Measurements from ENCODE around the gene ZMIZ1. TPM values are rescaled to one million over a fixed set of nuclear protein-coding genes. Genes with fewer than 3 reads are reported as not detected.

The ZMIZ1 gene
- total and polyA plus RNA-seq, 2 donors from 2014 or later: 14.2 to 97.6 TPM

GRCh38 chr10:79344502-79345195 lies 275.9 kb downstream of the ZMIZ1 start:
- no peak for FAIRE-seq
- H3K4me1 ChIP-seq (ENCODE audit: control insufficient read depth in 2 of 3, insufficient read depth in 2 of 3, low read depth in 1 of 3, low read length in 3 of 3): peaks cover 0 to 17% (median 5%) of the 10 kb centered on the region in 3 donors
- peak in 1 of 5 donors; percentile 9 for DNase-seq

GRCh38 chr10:79345241-79346011 lies 276.7 kb downstream of the ZMIZ1 start:
- no peak for FAIRE-seq

More at GRCh38 chr10:79344502-79345195, 275.9 kb downstream of the ZMIZ1 start:
- Histone ChIP-seq H3K36me3 (ENCODE audit: control insufficient read depth in 2 of 3, insufficient read depth in 3 of 3, low read length in 3 of 3) (peaks cover 0 to 3% (median 0%) of the 10 kb centered on the region in 3 donors), H3K27me3 (ENCODE audit: control insufficient read depth, insufficient read depth, low read length) (no peaks in the 10 kb centered on the region), H3K9ac (ENCODE audit: low read length in 3 of 3) (no peak overlapping the region), H3K27ac (ENCODE audit: low read depth in 2 of 2, low read length in 2 of 2) (no peak overlapping the region), H3K4me3 (ENCODE audit: low read length in 3 of 3) (no peak overlapping the region), H3K9me3 (ENCODE audit: control insufficient read depth in 2 of 3, insufficient read depth in 1 of 3, low read length in 3 of 3) (no peaks in the 10 kb centered on the region)
- intact Hi-C loops (cut with DNase I): no loop called here
- TF ChIP-seq CTCF (IDR thresholded peaks at IDR 0.05; ENCODE audit: borderline replicate concordance, extremely low read depth, insufficient read depth): no peak

GRCh38 chr10:79346012-79346340 lies 277.2 kb downstream of the ZMIZ1 start:
- Histone ChIP-seq H3K36me3 (ENCODE audit: control insufficient read depth in 2 of 3, insufficient read depth in 3 of 3, low read length in 3 of 3) (peaks cover 0 to 15% (median 2%) of the 10 kb centered on the region in 3 donors), H3K9ac (ENCODE audit: low read length in 3 of 3) (no peak overlapping the region), H3K4me3 (ENCODE audit: low read length in 3 of 3) (no peak overlapping the region), H3K27ac (ENCODE audit: low read depth in 2 of 2, low read length in 2 of 2) (no peak overlapping the region), H3K4me1 (ENCODE audit: control insufficient read depth in 2 of 3, insufficient read depth in 2 of 3, low read depth in 1 of 3, low read length in 3 of 3) (peaks cover 0 to 17% (median 5%) of the 10 kb centered on the region in 3 donors), H3K9me3 (ENCODE audit: control insufficient read depth in 2 of 3, insufficient read depth in 1 of 3, low read length in 3 of 3) (no peaks in the 10 kb centered on the region), H3K27me3 (ENCODE audit: control insufficient read depth, insufficient read depth, low read length) (no peaks in the 10 kb centered on the region)
- FAIRE-seq: no peak
- TF ChIP-seq CTCF (IDR thresholded peaks at IDR 0.05; ENCODE audit: borderline replicate concordance, extremely low read depth, insufficient read depth): no peak
- intact Hi-C loops (cut with DNase I): no loop called here
- peak in 1 of 5 donors; percentile 37 for DNase-seq

More at GRCh38 chr10:79345241-79346011, 276.7 kb downstream of the ZMIZ1 start:
- peaks cover 0 to 9% (median 2%) of the 10 kb centered on the region in 3 donors for H3K36me3 ChIP-seq (ENCODE audit: control insufficient read depth in 2 of 3, insufficient read depth in 3 of 3, low read length in 3 of 3)
- H3K9ac ChIP-seq (ENCODE audit: low read length in 3 of 3): no peak overlapping the region
- intact Hi-C loops (cut with DNase I): no loop called here
- H3K9me3 ChIP-seq (ENCODE audit: control insufficient read depth in 2 of 3, insufficient read depth in 1 of 3, low read length in 3 of 3): no peaks in the 10 kb centered on the region
- H3K27me3 ChIP-seq (ENCODE audit: control insufficient read depth, insufficient read depth, low read length): no peaks in the 10 kb centered on the region
- no peak for TF ChIP-seq CTCF (IDR thresholded peaks at IDR 0.05; ENCODE audit: borderline replicate concordance, extremely low read depth, insufficient read depth)
- peaks cover 0 to 17% (median 5%) of the 10 kb centered on the region in 3 donors for H3K4me1 ChIP-seq (ENCODE audit: control insufficient read depth in 2 of 3, insufficient read depth in 2 of 3, low read depth in 1 of 3, low read length in 3 of 3)
- H3K27ac ChIP-seq (ENCODE audit: low read depth in 2 of 2, low read length in 2 of 2): no peak overlapping the region
- H3K4me3 ChIP-seq (ENCODE audit: low read length in 3 of 3): no peak overlapping the region
- DNase-seq: peak in 1 of 5 donors; percentile 5

All from kidney (tissue), 14 donors.